HS-5 (cell line): ENCODE data around the gene ISLR2.

Source experiments
- DNase-seq: peaks from one replicate; pipeline ENCODE4 v3.0.0-alpha.2; 2012; ENCODE audit warnings: low read depth

Gene ISLR2

GRCh38 chr15:74128785-74129585, 1.4 kb upstream of the ISLR2 start:
- DNase-seq = no peak

DNA sequence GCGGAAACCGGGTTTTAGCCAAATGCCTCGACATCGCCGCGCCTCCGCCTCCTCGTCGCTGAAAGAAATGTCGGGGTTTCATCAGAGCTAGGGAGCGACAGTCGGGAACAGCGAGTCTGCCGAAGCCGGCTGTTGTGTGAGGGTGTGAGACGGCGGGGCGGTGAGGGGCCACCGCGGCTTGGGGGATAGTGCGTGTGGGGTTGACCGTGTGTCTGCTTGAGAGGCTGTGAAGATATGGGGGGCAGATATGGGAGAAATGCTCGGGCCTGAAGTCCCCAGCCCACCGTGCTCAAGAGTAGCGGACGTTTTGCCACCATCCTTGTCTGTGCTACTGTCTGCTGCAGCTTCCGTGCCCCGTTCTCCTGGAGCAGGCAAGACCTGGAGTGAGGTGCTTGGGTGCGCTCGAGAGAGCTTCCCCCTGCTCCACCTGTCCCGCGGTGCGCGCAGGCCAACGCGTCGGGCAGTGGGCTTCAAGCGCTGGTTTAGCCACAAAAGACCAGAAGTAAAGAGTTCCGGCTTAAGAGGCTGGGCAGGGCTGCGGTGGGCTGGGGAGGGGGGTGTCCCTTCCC, 716 bp upstream of the ISLR2 start:
- no peak for DNase-seq

GRCh38 chr15:74130849-74131627, 652 bp downstream of the ISLR2 start:
- DNase-seq = no peak

DNA sequence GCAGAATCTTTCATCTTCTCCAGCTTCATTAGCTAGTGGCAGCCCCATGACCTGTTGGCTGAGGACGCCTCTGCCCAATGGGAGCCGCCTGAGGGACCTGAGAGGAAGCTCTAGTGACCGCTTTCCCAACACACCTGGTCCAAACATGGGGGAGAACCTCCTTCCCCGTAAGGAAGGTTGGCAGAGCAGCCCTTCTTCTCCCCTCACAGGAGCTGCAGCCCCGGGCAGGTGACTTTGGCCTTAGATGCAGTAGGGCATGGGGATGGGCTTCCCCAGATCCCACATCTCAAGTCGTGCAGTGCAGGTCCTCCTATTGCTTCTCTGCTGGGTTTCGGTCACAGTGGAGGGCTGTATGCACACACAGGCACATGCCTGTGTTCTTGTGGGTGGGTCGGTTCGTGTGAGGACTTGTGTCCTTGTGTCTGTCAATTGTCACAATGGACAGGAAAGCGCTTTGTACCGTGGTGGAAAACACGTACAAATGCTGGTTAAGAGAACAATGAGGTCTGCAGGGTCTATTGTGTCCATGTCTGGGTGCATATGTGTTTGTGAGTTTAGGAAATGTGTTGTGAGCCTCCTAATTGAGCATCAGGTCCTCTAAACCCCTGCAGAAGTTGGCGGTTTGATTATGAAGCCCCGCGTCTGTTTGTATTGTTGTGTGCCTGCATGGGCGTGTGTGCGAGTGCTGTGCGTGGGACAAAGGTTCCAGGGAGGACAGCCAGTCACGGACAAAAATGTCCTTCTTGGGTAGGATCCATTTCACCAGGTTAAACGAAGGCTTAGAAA, 1.4 kb downstream of the ISLR2 start:
- no peak for DNase-seq

DNA sequence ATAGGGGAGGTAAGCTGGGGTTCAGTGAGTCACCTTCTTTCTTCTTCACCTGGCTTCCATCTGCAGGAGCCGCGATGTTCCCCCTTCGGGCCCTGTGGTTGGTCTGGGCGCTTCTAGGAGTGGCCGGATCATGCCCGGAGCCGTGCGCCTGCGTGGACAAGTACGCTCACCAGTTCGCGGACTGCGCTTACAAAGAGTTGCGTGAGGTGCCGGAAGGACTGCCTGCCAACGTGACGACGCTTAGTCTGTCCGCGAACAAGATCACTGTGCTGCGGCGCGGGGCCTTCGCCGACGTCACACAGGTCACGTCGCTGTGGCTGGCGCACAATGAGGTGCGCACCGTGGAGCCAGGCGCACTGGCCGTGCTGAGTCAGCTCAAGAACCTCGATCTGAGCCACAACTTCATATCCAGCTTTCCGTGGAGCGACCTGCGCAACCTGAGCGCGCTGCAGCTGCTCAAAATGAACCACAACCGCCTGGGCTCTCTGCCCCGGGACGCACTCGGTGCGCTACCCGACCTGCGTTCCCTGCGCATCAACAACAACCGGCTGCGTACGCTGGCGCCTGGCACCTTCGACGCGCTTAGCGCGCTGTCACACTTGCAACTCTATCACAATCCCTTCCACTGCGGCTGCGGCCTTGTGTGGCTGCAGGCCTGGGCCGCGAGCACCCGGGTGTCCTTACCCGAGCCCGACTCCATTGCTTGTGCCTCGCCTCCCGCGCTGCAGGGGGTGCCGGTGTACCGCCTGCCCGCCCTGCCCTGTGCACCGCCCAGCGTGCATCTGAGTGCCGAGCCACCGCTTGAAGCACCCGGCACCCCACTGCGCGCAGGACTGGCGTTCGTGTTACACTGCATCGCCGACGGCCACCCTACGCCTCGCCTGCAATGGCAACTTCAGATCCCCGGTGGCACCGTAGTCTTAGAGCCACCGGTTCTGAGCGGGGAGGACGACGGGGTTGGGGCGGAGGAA, 2.6 kb downstream of the ISLR2 start:
- no peak for DNase-seq

DNA sequence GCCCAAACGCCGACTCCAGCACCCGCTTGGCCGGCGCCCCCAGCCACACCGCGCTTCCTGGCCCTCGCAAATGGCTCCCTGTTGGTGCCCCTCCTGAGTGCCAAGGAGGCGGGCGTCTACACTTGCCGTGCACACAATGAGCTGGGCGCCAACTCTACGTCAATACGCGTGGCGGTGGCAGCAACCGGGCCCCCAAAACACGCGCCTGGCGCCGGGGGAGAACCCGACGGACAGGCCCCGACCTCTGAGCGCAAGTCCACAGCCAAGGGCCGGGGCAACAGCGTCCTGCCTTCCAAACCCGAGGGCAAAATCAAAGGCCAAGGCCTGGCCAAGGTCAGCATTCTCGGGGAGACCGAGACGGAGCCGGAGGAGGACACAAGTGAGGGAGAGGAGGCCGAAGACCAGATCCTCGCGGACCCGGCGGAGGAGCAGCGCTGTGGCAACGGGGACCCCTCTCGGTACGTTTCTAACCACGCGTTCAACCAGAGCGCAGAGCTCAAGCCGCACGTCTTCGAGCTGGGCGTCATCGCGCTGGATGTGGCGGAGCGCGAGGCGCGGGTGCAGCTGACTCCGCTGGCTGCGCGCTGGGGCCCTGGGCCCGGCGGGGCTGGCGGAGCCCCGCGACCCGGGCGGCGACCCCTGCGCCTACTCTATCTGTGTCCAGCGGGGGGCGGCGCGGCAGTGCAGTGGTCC, 3.5 kb downstream of the ISLR2 start:
- no peak for DNase-seq

DNA sequence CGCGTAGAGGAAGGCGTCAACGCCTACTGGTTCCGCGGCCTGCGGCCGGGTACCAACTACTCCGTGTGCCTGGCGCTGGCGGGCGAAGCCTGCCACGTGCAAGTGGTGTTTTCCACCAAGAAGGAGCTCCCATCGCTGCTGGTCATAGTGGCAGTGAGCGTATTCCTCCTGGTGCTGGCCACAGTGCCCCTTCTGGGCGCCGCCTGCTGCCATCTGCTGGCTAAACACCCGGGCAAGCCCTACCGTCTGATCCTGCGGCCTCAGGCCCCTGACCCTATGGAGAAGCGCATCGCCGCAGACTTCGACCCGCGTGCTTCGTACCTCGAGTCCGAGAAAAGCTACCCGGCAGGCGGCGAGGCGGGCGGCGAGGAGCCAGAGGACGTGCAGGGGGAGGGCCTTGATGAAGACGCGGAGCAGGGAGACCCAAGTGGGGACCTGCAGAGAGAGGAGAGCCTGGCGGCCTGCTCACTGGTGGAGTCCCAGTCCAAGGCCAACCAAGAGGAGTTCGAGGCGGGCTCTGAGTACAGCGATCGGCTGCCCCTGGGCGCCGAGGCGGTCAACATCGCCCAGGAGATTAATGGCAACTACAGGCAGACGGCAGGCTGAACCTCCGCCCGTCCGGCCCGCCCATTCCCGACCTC, 4.1 kb downstream of the ISLR2 start:
- DNase-seq = no peak

- DNase-seq = no peak
Observed at GRCh38 chr15:74135041-74135565, 4.7 kb downstream of the ISLR2 start.

GRCh38 chr15:74136540-74136813, 6.1 kb downstream of the ISLR2 start:
- DNase-seq = no peak

GRCh38 chr15:74136814-74137536, 6.6 kb downstream of the ISLR2 start:
- no peak for DNase-seq

DNA sequence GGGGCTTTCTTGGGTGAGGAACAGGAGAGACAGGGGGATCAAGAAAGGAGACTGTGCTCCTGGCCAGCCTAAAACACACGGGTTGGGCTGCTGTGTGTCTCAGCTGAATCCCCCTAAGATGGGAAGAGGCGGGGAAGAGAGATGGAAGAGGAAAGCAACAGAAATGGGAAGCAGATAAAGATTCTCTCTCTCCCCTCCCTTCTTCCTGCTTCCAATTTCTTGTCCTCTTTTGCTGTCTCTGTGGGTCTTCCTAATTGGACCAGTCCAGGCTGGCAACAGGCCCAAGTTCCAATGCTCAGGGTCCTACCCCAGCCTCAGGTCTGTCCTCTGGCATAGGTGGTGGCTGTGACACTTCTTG, 7.1 kb downstream of the ISLR2 start:
- no peak for DNase-seq

GRCh38 chr15:74138642-74139041, 8.3 kb downstream of the ISLR2 start:
- no peak for DNase-seq

GRCh38 chr15:74141591-74141990, 11.2 kb downstream of the ISLR2 start:
- no peak for DNase-seq

GRCh38 chr15:74144153-74144775, 13.9 kb downstream of the ISLR2 start:
- DNase-seq = no peak

- no peak for DNase-seq
Observed at GRCh38 chr15:74146277-74146800, 16.0 kb downstream of the ISLR2 start.

GRCh38 chr15:74147051-74147450, 16.7 kb downstream of the ISLR2 start:
- no peak for DNase-seq

GRCh38 chr15:74155766-74156417, 25.5 kb downstream of the ISLR2 start:
- no peak for DNase-seq
